Tibial nerve (tissue), 4 donors: ENCODE data around the gene C22orf42. TPM values are rescaled to one million over a fixed set of nuclear protein-coding genes. Genes with fewer than 3 reads are reported as not detected.

Source experiments
- DNase-seq, 2 donors: peaks; one replicate each; pipeline ENCODE4 v3.0.0-alpha.2; 2019; ENCODE audit warnings: low spot score in 2 of 2
- H3K27ac ChIP-seq, 4 donors: fragments of 200-600 bp; sonication (generic) in 3 of 4; one replicate each; pipeline ENCODE4 v1.5.1; 2017 to 2019; ENCODE audit warnings: mild to moderate bottlenecking in 1 of 4
- H3K27me3 ChIP-seq, 2 donors: fragments of 200-600 bp; sonication (generic) in 1 of 2; one replicate each; pipeline versions ENCODE4 v1.5.1 to v1.6.0; 2017 to 2019
- H3K36me3 ChIP-seq, 3 donors: fragments of 200-600 bp; sonication (generic); one replicate each; pipeline ENCODE4 v1.5.1; 2018 to 2019
- H3K4me1 ChIP-seq, 4 donors: fragments of 200-600 bp; sonication (generic) in 3 of 4; one replicate each; pipeline ENCODE4 v1.5.1; 2017 to 2019
- H3K4me3 ChIP-seq, 4 donors: fragments of 200-600 bp; sonication (generic) in 3 of 4; one replicate each; pipeline ENCODE4 v1.5.1; 2017 to 2019; ENCODE audit warnings: mild to moderate bottlenecking in 1 of 4, moderate library complexity in 1 of 4
- H3K9me3 ChIP-seq, 4 donors: fragments of 200-600 bp; sonication (generic) in 3 of 4; one replicate each; pipeline ENCODE4 v1.5.1; 2017 to 2019
- CTCF ChIP-seq, 5 experiments: fragments of 200-600 bp in 3 of 5; fragments of 450-650 bp in 2 of 5; sonication (generic) in 3 of 5; IDR thresholded peaks; one replicate each; pipeline ENCODE4 v1.5.1; 2016 to 2019; ENCODE audit warnings: antibody characterized with exemption in 5 of 5, mild to moderate bottlenecking in 3 of 5, moderate library complexity in 2 of 5
- EP300 ChIP-seq, 2 donors: sonication (generic); formaldehyde crosslinking; IDR thresholded peaks; one replicate each; pipeline ENCODE4 v1.6.1; 2017; ENCODE audit warnings: antibody characterized with exemption in 2 of 2, mild to moderate bottlenecking in 1 of 2
- POLR2A ChIP-seq, 2 donors: fragments of 450-650 bp; IDR thresholded peaks; one replicate each; pipeline ENCODE4 v1.6.1; 2017; ENCODE audit warnings: antibody characterized with exemption in 2 of 2, mild to moderate bottlenecking in 2 of 2, moderate library complexity in 2 of 2
- WGBS, 2 donors: methylation state at CpG; one replicate each; pipeline ENCODE4 v1.1.5; 2018; 5-methylcytosine and 5-hydroxymethylcytosine counted together
- total RNA-seq, 4 donors: library from RNA; depleted of rRNA; stranded (reverse); fragments of >200 nt; gene quantifications; one replicate each; pipeline ENCODE4 v1.1.0, GENCODE V29; 2016

The C22orf42 gene
- total RNA-seq, 4 donors from 2014 or later = not detected

DNA sequence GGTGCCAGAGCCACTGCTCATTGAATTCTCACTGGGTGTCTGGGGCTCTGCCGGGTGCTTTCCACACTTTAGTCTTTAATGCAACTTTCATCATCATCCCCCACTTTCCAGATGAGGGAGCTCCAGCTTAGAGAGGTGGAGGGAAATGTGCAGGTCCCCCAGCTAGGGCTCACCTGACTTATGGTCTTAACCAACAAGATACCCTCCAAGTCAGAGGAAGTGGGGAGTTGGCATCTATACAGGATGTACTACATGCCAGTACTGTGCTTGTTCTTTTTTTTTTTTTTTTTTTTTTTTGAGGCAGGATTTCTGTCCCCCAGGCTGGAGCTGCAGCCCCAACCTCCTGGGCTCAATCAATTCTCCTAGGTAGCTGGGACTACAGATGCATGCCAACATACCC lies 26.3 kb downstream of the C22orf42 start:
- Histone ChIP-seq H3K4me3 (no peak overlapping the region), H3K9me3 (no peaks in the 10 kb centered on the region), H3K4me1 (no peaks in the 10 kb centered on the region), H3K36me3 (no peaks in the 10 kb centered on the region), H3K27ac (no peak overlapping the region), H3K27me3 (no peaks in the 10 kb centered on the region)
- DNase-seq = no peak
- 57 to 82% methylated on average over 1 of the region's 1 CpG for WGBS, 2 donors
- TF ChIP-seq EP300 (IDR thresholded peaks at IDR 0.05) (no peak), POLR2A (IDR thresholded peaks at IDR 0.05) (no peak), CTCF (IDR thresholded peaks at IDR 0.05) (no peak)

DNA sequence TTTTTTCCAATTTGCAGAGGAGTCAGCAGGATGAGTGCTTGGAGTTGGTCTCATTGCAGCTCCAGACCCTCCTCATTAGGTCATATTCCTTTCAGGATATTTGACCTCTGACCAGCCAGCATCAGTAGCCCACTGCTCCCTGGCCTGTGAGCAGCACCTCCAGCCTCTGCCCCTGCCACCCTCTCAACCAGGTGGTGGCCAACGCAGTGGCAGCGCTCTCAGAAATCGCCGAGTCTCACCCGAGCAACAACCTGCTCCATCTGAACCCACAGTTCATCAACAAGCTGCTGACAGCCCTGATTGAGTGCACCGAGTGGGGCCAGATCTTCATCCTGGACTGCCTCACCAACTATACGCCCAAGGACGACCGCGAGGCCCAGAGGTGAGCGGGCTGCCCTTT lies 27.0 kb downstream of the C22orf42 start:
- Histone ChIP-seq H3K9me3 (no peaks in the 10 kb centered on the region), H3K4me3 (no peak overlapping the region), H3K4me1 (no peaks in the 10 kb centered on the region), H3K27ac (no peak overlapping the region), H3K27me3 (no peaks in the 10 kb centered on the region), H3K36me3 (no peaks in the 10 kb centered on the region)
- TF ChIP-seq CTCF (IDR thresholded peaks at IDR 0.05) (no peak), POLR2A (IDR thresholded peaks at IDR 0.05) (no peak), EP300 (IDR thresholded peaks at IDR 0.05) (no peak)
- DNase-seq = no peak
- 84 to 87% methylated on average over 7 to 10 of the region's 11 CpGs for WGBS, 2 donors

DNA sequence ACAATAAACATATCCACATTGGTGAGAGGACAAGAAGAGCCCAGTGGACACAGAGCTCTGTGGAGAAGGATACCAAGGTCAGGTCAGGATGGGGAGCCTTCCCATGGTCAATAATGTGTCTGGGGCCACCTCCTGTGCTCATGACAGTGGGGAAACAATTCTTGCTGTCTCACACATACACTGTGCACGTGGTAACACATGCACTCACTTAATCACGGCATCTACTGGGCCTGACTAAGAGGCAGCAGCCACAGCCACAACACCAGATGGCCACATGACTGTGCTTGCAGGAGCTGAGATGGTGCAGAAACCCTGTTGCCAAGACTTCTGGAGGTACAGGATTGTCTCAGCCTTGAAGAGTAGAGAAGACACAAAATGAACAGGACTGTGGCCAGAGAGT lies 28.6 kb downstream of the C22orf42 start:
- 70 to 89% methylated on average over 2 of the region's 2 CpGs for WGBS, 2 donors
- H3K4me3 ChIP-seq = no peak overlapping the region
- no peaks in the 10 kb centered on the region for H3K27me3 ChIP-seq
- no peaks in the 10 kb centered on the region for H3K36me3 ChIP-seq
- TF ChIP-seq CTCF (IDR thresholded peaks at IDR 0.05) = no peak
- TF ChIP-seq POLR2A (IDR thresholded peaks at IDR 0.05) = no peak
- TF ChIP-seq EP300 (IDR thresholded peaks at IDR 0.05) = no peak
- no peak for DNase-seq
- no peaks in the 10 kb centered on the region for H3K9me3 ChIP-seq
- no peaks in the 10 kb centered on the region for H3K4me1 ChIP-seq
- no peak overlapping the region for H3K27ac ChIP-seq

DNA sequence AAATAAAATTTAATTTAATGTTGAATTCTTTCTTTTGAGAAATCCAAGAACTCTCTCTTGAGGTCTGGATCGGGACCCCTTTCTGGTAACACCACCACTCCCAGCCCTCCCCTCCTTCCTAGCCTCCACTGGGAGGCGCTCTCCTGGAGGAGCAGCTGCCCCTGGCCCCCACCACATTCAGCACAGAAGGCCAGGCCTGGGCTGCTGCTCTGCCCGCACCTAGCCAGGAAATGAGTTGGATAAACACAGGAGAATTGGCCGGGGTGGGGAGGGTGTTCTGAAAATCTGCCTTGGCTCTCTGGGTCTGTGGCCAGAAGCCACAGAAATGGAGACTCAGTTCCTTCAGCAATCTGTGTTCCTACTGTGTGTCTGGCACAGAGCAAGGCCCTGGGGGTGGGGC lies 31.2 kb downstream of the C22orf42 start:
- 69 to 81% methylated on average over 4 of the region's 4 CpGs for WGBS, 2 donors
- DNase-seq = no peak
- Histone ChIP-seq H3K9me3 (no peaks in the 10 kb centered on the region), H3K27ac (no peak overlapping the region), H3K4me3 (no peak overlapping the region), H3K36me3 (no peaks in the 10 kb centered on the region), H3K27me3 (no peaks in the 10 kb centered on the region), H3K4me1 (no peaks in the 10 kb centered on the region)
- TF ChIP-seq POLR2A (IDR thresholded peaks at IDR 0.05) = no peak
- no peak for TF ChIP-seq CTCF (IDR thresholded peaks at IDR 0.05)
- TF ChIP-seq EP300 (IDR thresholded peaks at IDR 0.05) = no peak

DNA sequence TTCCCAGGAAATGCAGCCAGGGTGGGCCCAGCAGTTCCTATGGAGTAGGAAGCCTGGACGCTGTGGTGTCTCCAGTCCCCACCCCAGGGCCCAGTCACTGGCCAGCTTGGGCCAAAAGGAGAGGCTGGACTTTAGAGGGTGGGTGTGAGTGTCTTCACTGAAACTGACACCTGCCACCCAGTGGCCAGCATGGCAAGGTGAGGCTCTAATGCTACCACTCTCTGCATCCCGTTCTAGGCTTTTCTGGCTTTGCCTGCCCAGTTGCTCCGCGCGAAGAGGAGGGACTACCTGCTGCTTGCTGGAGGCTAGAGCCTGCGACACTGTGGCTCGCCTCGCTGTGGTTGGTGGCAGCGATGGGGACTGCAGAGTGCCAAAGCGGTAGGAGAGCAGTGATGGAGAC lies 35.4 kb downstream of the C22orf42 start:
- no peak for TF ChIP-seq EP300 (IDR thresholded peaks at IDR 0.05)
- TF ChIP-seq POLR2A (IDR thresholded peaks at IDR 0.05) = no peak
- no peak for TF ChIP-seq CTCF (IDR thresholded peaks at IDR 0.05)
- Histone ChIP-seq H3K27me3 (no peaks in the 10 kb centered on the region), H3K9me3 (no peaks in the 10 kb centered on the region), H3K4me1 (no peaks in the 10 kb centered on the region), H3K36me3 (no peaks in the 10 kb centered on the region), H3K4me3 (no peak overlapping the region), H3K27ac (no peak overlapping the region)
- DNase-seq = no peak
- WGBS, 2 donors = 59 to 77% methylated on average over 9 to 10 of the region's 10 CpGs
